T47D (cell line): ENCODE data around the gene GIN1.

Experiments used
- DNase-seq, 2 experiments: peaks; one replicate each; pipeline versions ENCODE4 v3.0.0 to v3.0.0-alpha.2; 2011 to 2012; ENCODE audit warnings: low read depth in 1 of 2, low spot score in 1 of 2
- JUND ChIP-seq: IDR thresholded peaks from 2 replicates; pipeline ENCODE4 v1.6.1; 2012; ENCODE audit warnings: low read depth
- in situ Hi-C: cut with HindIII; loops from 2 replicates; pipeline ENCODE4 v1.10.0; 2016; ENCODE audit warnings: low sequenced_read_pairs, low pct_unique_long_range_greater_than_20kb

GIN1 gene

GRCh38 chr5:103127292-103127817 lies 7.4 kb upstream of the GIN1 start:
- DNase-seq, result no peak
- in situ Hi-C loops, result no loop called here
- TF ChIP-seq JUND, result no peak

- in situ Hi-C loops, result no loop called here
- no peak for DNase-seq
- TF ChIP-seq JUND, result no peak
Observed at GRCh38 chr5:103126557-103126956, 6.6 kb upstream of the GIN1 start.

- no peak for TF ChIP-seq JUND
- DNase-seq, result no peak
- in situ Hi-C loops, result no loop called here
Observed at GRCh38 chr5:103122242-103122641, 2.3 kb upstream of the GIN1 start.

- TF ChIP-seq JUND, result no peak
- in situ Hi-C loops, result no loop called here
- peak in 1 of 2 experiments; percentile 9 for DNase-seq
Observed at GRCh38 chr5:103120607-103121200, 766 bp upstream of the GIN1 start.

GRCh38 chr5:103119070-103119764 lies 721 bp downstream of the GIN1 start:
- no peak for DNase-seq
- no peak for TF ChIP-seq JUND
- in situ Hi-C loops, result no loop called here

- no peak for DNase-seq
- in situ Hi-C loops, result no loop called here
- TF ChIP-seq JUND, result no peak
Observed at GRCh38 chr5:103117471-103117991, 2.4 kb downstream of the GIN1 start.

- in situ Hi-C loops, result no loop called here
- TF ChIP-seq JUND, result no peak
- DNase-seq, result no peak
Observed at GRCh38 chr5:103114440-103114839, 5.5 kb downstream of the GIN1 start.

- in situ Hi-C loops, result no loop called here
- TF ChIP-seq JUND, result no peak
- DNase-seq, result no peak
Observed at GRCh38 chr5:103112910-103113309, 7.0 kb downstream of the GIN1 start.

GRCh38 chr5:103111468-103111867 lies 8.5 kb downstream of the GIN1 start:
- no peak for TF ChIP-seq JUND
- in situ Hi-C loops, result no loop called here
- no peak for DNase-seq

GRCh38 chr5:103110403-103110802 lies 9.5 kb downstream of the GIN1 start:
- TF ChIP-seq JUND, result no peak
- DNase-seq, result no peak
- in situ Hi-C loops, result no loop called here

GRCh38 chr5:103109277-103109676 lies 10.7 kb downstream of the GIN1 start:
- no peak for DNase-seq
- in situ Hi-C loops, result no loop called here
- TF ChIP-seq JUND, result no peak

- in situ Hi-C loops, result no loop called here
- no peak for TF ChIP-seq JUND
- DNase-seq, result no peak
Observed at GRCh38 chr5:103108086-103108485, 11.9 kb downstream of the GIN1 start.

GRCh38 chr5:103102234-103102633 lies 17.7 kb downstream of the GIN1 start:
- in situ Hi-C loops, result no loop called here
- DNase-seq, result no peak
- no peak for TF ChIP-seq JUND
